ENCODE measurements around the gene GYPC. TPM values are rescaled to one million over a fixed set of nuclear protein-coding genes. Genes with fewer than 3 reads are reported as not detected.

GYPC gene
- total RNA-seq, 1 experiment from 2014 or later = 28.1 TPM

DNA sequence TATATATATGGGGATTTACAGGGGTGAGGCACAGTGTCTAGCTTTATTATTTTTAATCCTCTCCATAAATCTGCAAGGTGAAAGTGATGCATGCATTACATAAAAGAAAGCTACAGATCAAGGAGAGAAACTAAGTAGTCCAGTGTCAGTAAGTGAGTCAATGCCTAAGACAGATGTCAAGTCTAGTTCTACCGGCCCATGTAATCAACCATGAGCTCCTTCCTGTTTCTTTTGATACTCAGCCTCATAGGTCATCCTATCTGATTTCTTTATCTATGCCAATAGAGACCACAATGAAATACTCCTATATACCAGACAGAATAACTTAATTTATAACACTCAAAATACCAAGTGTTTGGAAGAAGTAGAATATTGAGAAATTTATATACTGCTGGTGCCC lies 20.2 kb upstream of the GYPC start (continued):
- TF ChIP-seq, protein P1, sequence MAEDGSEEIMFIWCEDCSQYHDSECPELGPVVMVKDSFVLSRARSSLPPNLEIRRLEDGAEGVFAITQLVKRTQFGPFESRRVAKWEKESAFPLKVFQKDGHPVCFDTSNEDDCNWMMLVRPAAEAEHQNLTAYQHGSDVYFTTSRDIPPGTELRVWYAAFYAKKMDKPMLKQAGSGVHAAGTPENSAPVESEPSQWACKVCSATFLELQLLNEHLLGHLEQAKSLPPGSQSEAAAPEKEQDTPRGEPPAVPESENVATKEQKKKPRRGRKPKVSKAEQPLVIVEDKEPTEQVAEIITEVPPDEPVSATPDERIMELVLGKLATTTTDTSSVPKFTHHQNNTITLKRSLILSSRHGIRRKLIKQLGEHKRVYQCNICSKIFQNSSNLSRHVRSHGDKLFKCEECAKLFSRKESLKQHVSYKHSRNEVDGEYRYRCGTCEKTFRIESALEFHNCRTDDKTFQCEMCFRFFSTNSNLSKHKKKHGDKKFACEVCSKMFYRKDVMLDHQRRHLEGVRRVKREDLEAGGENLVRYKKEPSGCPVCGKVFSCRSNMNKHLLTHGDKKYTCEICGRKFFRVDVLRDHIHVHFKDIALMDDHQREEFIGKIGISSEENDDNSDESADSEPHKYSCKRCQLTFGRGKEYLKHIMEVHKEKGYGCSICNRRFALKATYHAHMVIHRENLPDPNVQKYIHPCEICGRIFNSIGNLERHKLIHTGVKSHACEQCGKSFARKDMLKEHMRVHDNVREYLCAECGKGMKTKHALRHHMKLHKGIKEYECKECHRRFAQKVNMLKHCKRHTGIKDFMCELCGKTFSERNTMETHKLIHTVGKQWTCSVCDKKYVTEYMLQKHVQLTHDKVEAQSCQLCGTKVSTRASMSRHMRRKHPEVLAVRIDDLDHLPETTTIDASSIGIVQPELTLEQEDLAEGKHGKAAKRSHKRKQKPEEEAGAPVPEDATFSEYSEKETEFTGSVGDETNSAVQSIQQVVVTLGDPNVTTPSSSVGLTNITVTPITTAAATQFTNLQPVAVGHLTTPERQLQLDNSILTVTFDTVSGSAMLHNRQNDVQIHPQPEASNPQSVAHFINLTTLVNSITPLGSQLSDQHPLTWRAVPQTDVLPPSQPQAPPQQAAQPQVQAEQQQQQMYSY (CRISPR knock-in tag; IDR thresholded peaks at IDR 0.05) = no peak
- TF ChIP-seq HMGA2 (CRISPR knock-in tag; IDR thresholded peaks at IDR 0.05) = no peak
- no peak for TF ChIP-seq SMAD4 (CRISPR knock-in tag; IDR thresholded peaks at IDR 0.05)
- TF ChIP-seq ELF4 (CRISPR knock-in tag; IDR thresholded peaks at IDR 0.05; ENCODE audit: low read depth) = no peak
- TF ChIP-seq, protein P2, sequence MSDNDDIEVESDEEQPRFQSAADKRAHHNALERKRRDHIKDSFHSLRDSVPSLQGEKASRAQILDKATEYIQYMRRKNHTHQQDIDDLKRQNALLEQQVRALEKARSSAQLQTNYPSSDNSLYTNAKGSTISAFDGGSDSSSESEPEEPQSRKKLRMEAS (CRISPR knock-in tag; IDR thresholded peaks at IDR 0.05) = no peak
- TF ChIP-seq NFE2L1 (CRISPR knock-in tag; IDR thresholded peaks at IDR 0.05) = no peak
- TF ChIP-seq TCF7 (CRISPR knock-in tag; IDR thresholded peaks at IDR 0.05; ENCODE audit: low read depth) = no peak

DNA sequence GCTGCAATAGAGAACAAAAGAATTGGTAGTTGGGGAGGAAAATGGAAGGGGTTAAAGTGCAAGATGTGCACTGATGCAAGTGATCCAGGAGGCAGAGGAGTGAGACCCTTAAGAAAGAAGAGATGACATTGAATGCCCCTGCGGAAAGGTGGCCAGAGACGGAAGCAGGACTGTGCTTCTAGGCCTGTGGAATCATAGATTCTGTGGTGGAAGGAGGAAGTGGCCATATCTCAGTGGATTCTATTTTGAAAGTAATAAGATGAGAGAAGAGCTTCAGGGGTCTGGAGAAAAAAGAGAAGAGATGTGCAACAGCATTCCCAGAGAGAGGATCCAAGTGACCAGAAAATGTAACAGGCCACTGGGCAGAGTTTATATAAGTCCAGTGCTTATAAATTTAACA lies 18.6 kb upstream of the GYPC start:
- ATAC-seq (no peak), DNase-seq (ENCODE audit: low spot score) (no peak)
- no peaks in the 10 kb centered on the region for H3K36me3 Mint-ChIP-seq
- no peaks in the 10 kb centered on the region; the same call in 1 of the 2 replicates for H3K27me3 Mint-ChIP-seq (ENCODE audit: low read depth)
- ChIA-PET CTCF (interaction anchor here (0.6 to 1.3 kb wide), 4 partner anchors 110 to 334 kb away, joined by 3 to 4 read pairs (median 3); no protein-coding TSS in a partner anchor), POLR2A (no interaction called here)
- H3K27ac Mint-ChIP-seq = no peak overlapping the region
- no peaks in the 10 kb centered on the region for H3K4me1 Mint-ChIP-seq
- TF ChIP-seq IRF2 (CRISPR knock-in tag; IDR thresholded peaks at IDR 0.05; ENCODE audit: borderline replicate concordance, low read depth) (no peak), RORB (CRISPR knock-in tag; IDR thresholded peaks at IDR 0.05) (no peak), SOX15 (CRISPR knock-in tag; IDR thresholded peaks at IDR 0.05) (no peak), JUN (CRISPR knock-in tag; IDR thresholded peaks at IDR 0.05) (no peak), OVOL2 (CRISPR knock-in tag; IDR thresholded peaks at IDR 0.05; ENCODE audit: borderline replicate concordance) (no peak), ZNF263 (CRISPR knock-in tag; IDR thresholded peaks at IDR 0.05; ENCODE audit: low read depth) (no peak), FOXK1 (CRISPR knock-in tag; IDR thresholded peaks at IDR 0.05) (no peak), SMAD4 (CRISPR knock-in tag; IDR thresholded peaks at IDR 0.05) (no peak), SP1 (CRISPR knock-in tag; conservative IDR thresholded peaks at IDR 0.05) (no peak), ESRRA (CRISPR knock-in tag; IDR thresholded peaks at IDR 0.05; ENCODE audit: borderline replicate concordance) (no peak)
- H3K9me3 Mint-ChIP-seq = no peaks in the 10 kb centered on the region
- no peak overlapping the region for H3K4me3 Mint-ChIP-seq

- ATAC-seq (no peak), DNase-seq (ENCODE audit: low spot score) (no peak)
- peaks cover 9% of the 10 kb centered on the region for H3K4me1 Mint-ChIP-seq
- H3K27ac Mint-ChIP-seq = no peak overlapping the region
- no peaks in the 10 kb centered on the region for H3K36me3 Mint-ChIP-seq
- ChIA-PET CTCF (no interaction called here), POLR2A (no interaction called here)
- H3K4me3 Mint-ChIP-seq = no peak overlapping the region
- no peaks in the 10 kb centered on the region for H3K9me3 Mint-ChIP-seq
- TF ChIP-seq ZNF121 (CRISPR knock-in tag; IDR thresholded peaks at IDR 0.05) (no peak), ZNF396 (CRISPR knock-in tag; IDR thresholded peaks at IDR 0.05; ENCODE audit: borderline replicate concordance) (no peak), ZNF425 (CRISPR knock-in tag; conservative IDR thresholded peaks at IDR 0.05) (no peak), GRHL2 (CRISPR knock-in tag; IDR thresholded peaks at IDR 0.05; ENCODE audit: insufficient replicate concordance, severe bottlenecking) (no peak), EMX1 (CRISPR knock-in tag; IDR thresholded peaks at IDR 0.05) (no peak), SOX15 (CRISPR knock-in tag; IDR thresholded peaks at IDR 0.05) (no peak), NR1H2 (CRISPR knock-in tag; IDR thresholded peaks at IDR 0.05) (no peak), FOXK1 (CRISPR knock-in tag; IDR thresholded peaks at IDR 0.05) (no peak), GTF2I (CRISPR knock-in tag; conservative IDR thresholded peaks at IDR 0.05) (no peak), PREB (CRISPR knock-in tag; IDR thresholded peaks at IDR 0.05; ENCODE audit: borderline replicate concordance) (no peak), MXD4 (CRISPR knock-in tag; IDR thresholded peaks at IDR 0.05; ENCODE audit: borderline replicate concordance) (no peak), OVOL2 (CRISPR knock-in tag; IDR thresholded peaks at IDR 0.05; ENCODE audit: borderline replicate concordance) (no peak), JUN (CRISPR knock-in tag; IDR thresholded peaks at IDR 0.05) (no peak), ZNF423 (CRISPR knock-in tag; IDR thresholded peaks at IDR 0.05) (no peak), SMAD3 (CRISPR knock-in tag; IDR thresholded peaks at IDR 0.05; ENCODE audit: borderline replicate concordance) (no peak)
- TF ChIP-seq, protein P2 (CRISPR knock-in tag; IDR thresholded peaks at IDR 0.05) = no peak
- no peaks in the 10 kb centered on the region; the same call in 1 of the 2 replicates for H3K27me3 Mint-ChIP-seq (ENCODE audit: low read depth)
Observed at GRCh38 chr2:126638746-126639145, 17.2 kb upstream of the GYPC start.
